K562 (cell line): ENCODE results near the gene OTUD5. TPM values are rescaled to one million over a fixed set of nuclear protein-coding genes. Genes with fewer than 3 reads are reported as not detected.

Experiments
- ARID1B ChIP-seq: fragments of 450-650 bp; IDR thresholded peaks from 2 replicates; pipeline ENCODE4 v1.6.1; 2016; ENCODE audit warnings: antibody characterized with exemption, mild to moderate bottlenecking, inconsistent platforms
- CREB1 ChIP-seq, 2 experiments: sonication (generic) in 1 of 2; formaldehyde crosslinking in 1 of 2; IDR thresholded peaks; 2 replicates each; pipeline versions ENCODE4 v1.6.1 to v1.8.0; 2012 to 2022; ENCODE audit warnings: inconsistent platforms in 1 of 2, mild to moderate bottlenecking in 1 of 2, missing genetic modification reagents in 1 of 2, moderate library complexity in 1 of 2
- CREM ChIP-seq: IDR thresholded peaks from 2 replicates; pipeline ENCODE4 v1.6.1; 2014; ENCODE audit warnings: antibody characterized with exemption, low read depth
- CTBP1 ChIP-seq: fragments of 450-650 bp; IDR thresholded peaks from 2 replicates; pipeline ENCODE4 v1.6.1; 2016; ENCODE audit warnings: borderline replicate concordance
- KLF16 ChIP-seq: IDR thresholded peaks from 2 replicates; pipeline ENCODE4 v1.6.1; 2016; ENCODE audit warnings: antibody characterized with exemption
- NEUROD1 ChIP-seq: fragments of 150-350 bp; IDR thresholded peaks from 2 replicates; pipeline ENCODE4 v1.6.1; 2014; ENCODE audit warnings: borderline replicate concordance, low read length, low read depth; ENCODE audit not compliant: partially characterized antibody
- NFIX ChIP-seq: fragments of 250-450 bp; sonication (Bioruptor Pico); IDR thresholded peaks from 2 replicates; pipeline ENCODE4 v1.4.0; 2020; ENCODE audit warnings: low read depth, mild to moderate bottlenecking, moderate library complexity
- NRF1 ChIP-seq, 2 experiments: fragments of 450-650 bp; IDR thresholded peaks in 1 of 2; conservative IDR thresholded peaks in 1 of 2; 2 replicates each; pipeline ENCODE4 v1.6.1; 2014; ENCODE audit warnings: mild to moderate bottlenecking in 2 of 2
- OTX1 ChIP-seq: fragments of 450-650 bp; formaldehyde crosslinking; IDR thresholded peaks from 2 replicates; pipeline ENCODE4 v1.4.0; 2022; ENCODE audit warnings: mild to moderate bottlenecking
- POLR2AphosphoS5 ChIP-seq: IDR thresholded peaks from 2 replicates; pipeline ENCODE4 v1.6.1; 2011; ENCODE audit warnings: mild to moderate bottlenecking, low read depth, low read length, moderate library complexity; ENCODE audit not compliant: control insufficient read depth, insufficient read depth
- POLR2H ChIP-seq: IDR thresholded peaks from 2 replicates; pipeline ENCODE4 v1.6.1; 2016; ENCODE audit warnings: missing genetic modification characterization, low read depth, mild to moderate bottlenecking, control low read depth, missing compliant biosample characterization, moderate library complexity
- RBM17 ChIP-seq: fragments of 200-400 bp; formaldehyde crosslinking; IDR thresholded peaks from 2 replicates; pipeline ENCODE4 v1.6.1; 2017; ENCODE audit warnings: low read depth, mild to moderate bottlenecking, low read length, borderline replicate concordance
- SAFB2 ChIP-seq: fragments of 200-400 bp; formaldehyde crosslinking; IDR thresholded peaks from 2 replicates; pipeline ENCODE4 v1.6.1; 2018; ENCODE audit warnings: borderline replicate concordance, low read length, low read depth, moderate library complexity; ENCODE audit not compliant: severe bottlenecking
- SMAD4 ChIP-seq: fragments of 250-450 bp; sonication (Bioruptor Pico); conservative IDR thresholded peaks from 2 replicates; pipeline ENCODE4 v1.8.0; 2021; ENCODE audit warnings: inconsistent platforms, mild to moderate bottlenecking, moderate library complexity
- STAT5A ChIP-seq: IDR thresholded peaks from 2 replicates; pipeline ENCODE4 v1.6.1; 2012; ENCODE audit warnings: low read length, inconsistent platforms, borderline replicate concordance
- TAL1 ChIP-seq: fragments of 450-650 bp; IDR thresholded peaks from 2 replicates; pipeline ENCODE4 v1.6.1; 2016; ENCODE audit warnings: mild to moderate bottlenecking
- polyA plus RNA-seq, 8 experiments: library from polyadenylated mRNA; depleted of rRNA in 4 of 8; stranded (reverse) in 5 of 8; unstranded in 3 of 8; fragments of >200 nt; fragmentation: Nextera tagmentation in 2 of 8; fragmentation: Illumina TruSeq in 1 of 8; extraction: Ambion mirVana in 2 of 8; extraction: Trizol in 1 of 8; gene quantifications; 2 replicates each; pipeline versions ENCODE4 v1.2.1 to v1.2.3, GENCODE V29; 2011 to 2014; ENCODE audit warnings: inconsistent platforms in 1 of 8, missing spikeins in 1 of 8
- total RNA-seq, 7 experiments: library from RNA; depleted of rRNA in 6 of 7; stranded (reverse); fragments of >200 nt in 6 of 7; fragmentation: Illumina TruSeq in 2 of 7; extraction: Trizol in 2 of 7; gene quantifications; 2 replicates each; pipeline versions ENCODE4 v1.2.1 to v1.2.3, GENCODE V29; 2011 to 2021; ENCODE audit warnings: low replicate concordance in 1 of 7
- TF ChIP-seq, protein P1 (sequence below), 2 experiments: fragments of 150-350 bp in 1 of 2; IDR thresholded peaks; 2 replicates each; pipeline ENCODE4 v1.6.1; 2012 to 2016; ENCODE audit warnings: low read depth in 2 of 2, low read length in 2 of 2, mild to moderate bottlenecking in 1 of 2, moderate library complexity in 1 of 2
- TF ChIP-seq, protein P2 (sequence below): fragments of 450-650 bp; IDR thresholded peaks from 2 replicates; pipeline ENCODE4 v1.6.1; 2018; ENCODE audit not compliant: partially characterized antibody

Gene OTUD5
- total and polyA plus RNA-seq, 9 of the 15 experiments (the other 6 are each of a cell fraction or from before 2014, with no cell fraction given), result 3.6 to 102 (median 59.0) TPM

DNA sequence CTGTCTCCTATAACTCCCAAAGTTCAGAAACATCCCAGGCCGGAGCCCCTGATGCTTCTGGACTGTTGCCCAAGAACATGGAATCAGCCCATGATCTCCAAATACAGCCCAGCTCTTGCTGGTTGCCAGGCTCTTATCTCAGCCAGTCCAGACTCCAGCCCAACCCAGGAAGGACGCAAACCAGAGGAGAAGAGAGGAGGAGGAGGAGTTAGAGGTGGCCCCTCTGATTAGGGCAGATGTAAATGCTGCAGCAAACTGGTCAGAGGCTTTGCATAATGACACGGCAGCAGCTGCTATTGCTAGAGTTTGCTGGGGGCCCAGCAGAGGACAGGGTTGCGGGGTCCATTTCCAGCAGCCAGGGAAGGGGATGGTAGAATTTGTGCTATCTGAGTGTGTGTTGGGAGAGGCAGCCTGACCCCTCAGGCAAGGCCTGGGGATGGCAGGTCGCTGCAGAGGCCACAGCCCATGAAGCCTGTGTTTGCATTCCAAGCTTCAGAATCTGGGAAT, 4.2 kb upstream of the OTUD5 start (continued):
- TF ChIP-seq CREM (peak; percentile 67), SMAD4 (CRISPR knock-in tag) (0 out of 2 replicates have a peak, but pooled peaks have one; percentile 24), OTX1 (CRISPR knock-in tag) (0 out of 2 replicates have a peak, but pooled peaks have one; percentile 29), SAFB2 (no peak), KLF16 (peak; percentile 75), POLR2AphosphoS5 (peak; percentile 86), RBM17 (no peak), NFIX (CRISPR knock-in tag) (no peak), POLR2H (tag) (no peak), STAT5A (peak; percentile 62; the same call in 1 of the 2 replicates), NRF1 (conservative IDR thresholded peaks at IDR 0.05 in 1 of 2, IDR thresholded peaks at IDR 0.05 in 1 of 2) (peak in 1 of 2 experiments; percentile 44; a peak in 2 of 4 replicates), NEUROD1 (peak; percentile 77), CTBP1 (peak; percentile 72), TAL1 (peak; percentile 86), CREB1 (IDR thresholded peaks at IDR 0.05) (peak; percentile 55), CREB1 (CRISPR knock-in tag; IDR thresholded peaks at IDR 0.05) (no peak), ARID1B (peak; percentile 91)
- TF ChIP-seq, protein P1, sequence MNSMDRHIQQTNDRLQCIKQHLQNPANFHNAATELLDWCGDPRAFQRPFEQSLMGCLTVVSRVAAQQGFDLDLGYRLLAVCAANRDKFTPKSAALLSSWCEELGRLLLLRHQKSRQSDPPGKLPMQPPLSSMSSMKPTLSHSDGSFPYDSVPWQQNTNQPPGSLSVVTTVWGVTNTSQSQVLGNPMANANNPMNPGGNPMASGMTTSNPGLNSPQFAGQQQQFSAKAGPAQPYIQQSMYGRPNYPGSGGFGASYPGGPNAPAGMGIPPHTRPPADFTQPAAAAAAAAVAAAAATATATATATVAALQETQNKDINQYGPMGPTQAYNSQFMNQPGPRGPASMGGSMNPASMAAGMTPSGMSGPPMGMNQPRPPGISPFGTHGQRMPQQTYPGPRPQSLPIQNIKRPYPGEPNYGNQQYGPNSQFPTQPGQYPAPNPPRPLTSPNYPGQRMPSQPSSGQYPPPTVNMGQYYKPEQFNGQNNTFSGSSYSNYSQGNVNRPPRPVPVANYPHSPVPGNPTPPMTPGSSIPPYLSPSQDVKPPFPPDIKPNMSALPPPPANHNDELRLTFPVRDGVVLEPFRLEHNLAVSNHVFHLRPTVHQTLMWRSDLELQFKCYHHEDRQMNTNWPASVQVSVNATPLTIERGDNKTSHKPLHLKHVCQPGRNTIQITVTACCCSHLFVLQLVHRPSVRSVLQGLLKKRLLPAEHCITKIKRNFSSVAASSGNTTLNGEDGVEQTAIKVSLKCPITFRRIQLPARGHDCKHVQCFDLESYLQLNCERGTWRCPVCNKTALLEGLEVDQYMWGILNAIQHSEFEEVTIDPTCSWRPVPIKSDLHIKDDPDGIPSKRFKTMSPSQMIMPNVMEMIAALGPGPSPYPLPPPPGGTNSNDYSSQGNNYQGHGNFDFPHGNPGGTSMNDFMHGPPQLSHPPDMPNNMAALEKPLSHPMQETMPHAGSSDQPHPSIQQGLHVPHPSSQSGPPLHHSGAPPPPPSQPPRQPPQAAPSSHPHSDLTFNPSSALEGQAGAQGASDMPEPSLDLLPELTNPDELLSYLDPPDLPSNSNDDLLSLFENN (IDR thresholded peaks at IDR 0.05; ENCODE audit: low read depth in 2 of 2, low read length in 2 of 2), result peak in 1 of 2 experiments; percentile 60; a peak in 2 of 4 replicates
- TF ChIP-seq, protein P2, sequence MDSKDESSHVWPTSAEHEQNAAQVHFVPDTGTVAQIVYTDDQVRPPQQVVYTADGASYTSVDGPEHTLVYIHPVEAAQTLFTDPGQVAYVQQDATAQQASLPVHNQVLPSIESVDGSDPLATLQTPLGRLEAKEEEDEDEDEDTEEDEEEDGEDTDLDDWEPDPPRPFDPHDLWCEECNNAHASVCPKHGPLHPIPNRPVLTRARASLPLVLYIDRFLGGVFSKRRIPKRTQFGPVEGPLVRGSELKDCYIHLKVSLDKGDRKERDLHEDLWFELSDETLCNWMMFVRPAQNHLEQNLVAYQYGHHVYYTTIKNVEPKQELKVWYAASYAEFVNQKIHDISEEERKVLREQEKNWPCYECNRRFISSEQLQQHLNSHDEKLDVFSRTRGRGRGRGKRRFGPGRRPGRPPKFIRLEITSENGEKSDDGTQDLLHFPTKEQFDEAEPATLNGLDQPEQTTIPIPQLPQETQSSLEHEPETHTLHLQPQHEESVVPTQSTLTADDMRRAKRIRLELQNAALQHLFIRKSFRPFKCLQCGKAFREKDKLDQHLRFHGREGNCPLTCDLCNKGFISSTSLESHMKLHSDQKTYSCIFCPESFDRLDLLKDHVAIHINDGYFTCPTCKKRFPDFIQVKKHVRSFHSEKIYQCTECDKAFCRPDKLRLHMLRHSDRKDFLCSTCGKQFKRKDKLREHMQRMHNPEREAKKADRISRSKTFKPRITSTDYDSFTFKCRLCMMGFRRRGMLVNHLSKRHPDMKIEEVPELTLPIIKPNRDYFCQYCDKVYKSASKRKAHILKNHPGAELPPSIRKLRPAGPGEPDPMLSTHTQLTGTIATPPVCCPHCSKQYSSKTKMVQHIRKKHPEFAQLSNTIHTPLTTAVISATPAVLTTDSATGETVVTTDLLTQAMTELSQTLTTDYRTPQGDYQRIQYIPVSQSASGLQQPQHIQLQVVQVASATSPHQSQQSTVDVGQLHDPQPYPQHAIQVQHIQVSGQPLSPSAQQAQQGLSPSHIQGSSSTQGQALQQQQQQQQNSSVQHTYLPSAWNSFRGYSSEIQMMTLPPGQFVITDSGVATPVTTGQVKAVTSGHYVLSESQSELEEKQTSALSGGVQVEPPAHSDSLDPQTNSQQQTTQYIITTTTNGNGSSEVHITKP, result peak; percentile 60
- TF ChIP-seq, all 486 proteins: peak for 69
